H1 (cell line): ENCODE measurements around the gene ASB4. TPM values are rescaled to one million over a fixed set of nuclear protein-coding genes. Genes with fewer than 3 reads are reported as not detected.

Experiments used
- CTCF ChIA-PET: fragments of 300-600 bp; sonication (Branson Sonifier 250); formaldehyde crosslinking; loops from one replicate; lab custom pipeline; 2021; ENCODE audit not compliant: partially characterized antibody; lab: Charles Lee
- POLR2A ChIA-PET: fragments of 300-600 bp; sonication (Branson Sonifier 250); formaldehyde crosslinking; loops from one replicate; lab custom pipeline; 2021; ENCODE audit warnings: inconsistent platforms; ENCODE audit not compliant: partially characterized antibody; lab: Charles Lee
- DNase-seq, 2 experiments: peaks; one replicate each; pipeline versions ENCODE4 v3.0.0 to v3.0.0-alpha.2; 2010 to 2022; ENCODE audit warnings: low spot score in 2 of 2, low read depth in 1 of 2, mixed read lengths in 1 of 2
- FAIRE-seq: peaks from 2 replicates; lab custom pipeline; 2011; peaks lifted over from hg19 to GRCh38; lab: Jason Lieb, UNC
- H2AFZ ChIP-seq: 2 replicates; pipeline ENCODE4 v1.8.1; 2012; ENCODE audit warnings: low read length, inconsistent platforms
- H2AK5ac ChIP-seq: 2 replicates; pipeline ENCODE4 v1.6.1; 2013; ENCODE audit warnings: low read depth, low read length
- H2BK120ac ChIP-seq: replicated peaks from 2 replicates; pipeline ENCODE3; 2013; ENCODE audit warnings: low read depth, low read length, inconsistent platforms
- H2BK12ac ChIP-seq: 2 replicates; pipeline ENCODE4 v1.6.1; 2013; ENCODE audit warnings: low read depth, low read length
- H2BK15ac ChIP-seq: 2 replicates; pipeline ENCODE4 v1.6.1; 2013; ENCODE audit warnings: low read length
- H2BK20ac ChIP-seq: 2 replicates; pipeline ENCODE4 v1.6.1; 2013; ENCODE audit warnings: low read length
- H2BK5ac ChIP-seq: 2 replicates; pipeline ENCODE4 v1.6.1; 2013; ENCODE audit warnings: low read depth, low read length
- H3K14ac ChIP-seq: 2 replicates; pipeline ENCODE4 v1.6.1; 2013; ENCODE audit warnings: inconsistent platforms; ENCODE audit not compliant: insufficient read length
- H3K18ac ChIP-seq: 2 replicates; pipeline ENCODE4 v1.6.1; 2013; ENCODE audit warnings: low read length; ENCODE audit errors: extremely low read depth
- H3K23ac ChIP-seq: 2 replicates; pipeline ENCODE4 v1.6.1; 2013; ENCODE audit warnings: inconsistent platforms; ENCODE audit not compliant: insufficient read length
- H3K23me2 ChIP-seq: 2 replicates; pipeline ENCODE4 v1.6.1; 2013; ENCODE audit warnings: low read depth, low read length
- H3K27ac ChIP-seq: 2 replicates; pipeline ENCODE4 v1.6.1; 2011; ENCODE audit warnings: low read depth, low read length, inconsistent platforms
- H3K27me3 ChIP-seq, 4 experiments: replicated peaks in 1 of 4; 1 replicate in 1 of 4; 2 replicates in 3 of 4; pipeline versions ENCODE4 v1.6.1 to v1.8.1; 2011 to 2013; ENCODE audit warnings: low read length in 3 of 4, mild to moderate bottlenecking in 3 of 4, inconsistent platforms in 2 of 4, mixed read lengths in 2 of 4, moderate library complexity in 1 of 4; ENCODE audit not compliant: control insufficient read depth in 3 of 4, insufficient read depth in 3 of 4; ENCODE audit errors: extremely low read depth in 1 of 4
- H3K36me3 ChIP-seq, 4 experiments: 2 replicates each; pipeline versions ENCODE4 v1.6.1 to v1.8.1; 2011 to 2013; ENCODE audit warnings: mild to moderate bottlenecking in 4 of 4, low read length in 3 of 4, moderate library complexity in 2 of 4, control low read depth in 1 of 4, inconsistent platforms in 1 of 4; ENCODE audit not compliant: insufficient read depth in 4 of 4, control insufficient read depth in 2 of 4
- H3K4ac ChIP-seq: replicated peaks from 2 replicates; pipeline ENCODE3; 2013; ENCODE audit warnings: low read length, low read depth, mixed read lengths, inconsistent platforms; ENCODE audit not compliant: insufficient read length
- H3K4me1 ChIP-seq, 4 experiments: replicated peaks in 1 of 4; 1 replicate in 1 of 4; 2 replicates in 3 of 4; pipeline versions ENCODE4 v1.6.1 to v1.8.1; 2011 to 2013; ENCODE audit warnings: low read length in 3 of 4, inconsistent platforms in 2 of 4, mixed read lengths in 1 of 4; ENCODE audit not compliant: insufficient read depth in 4 of 4, control insufficient read depth in 3 of 4
- H3K4me2 ChIP-seq, 2 experiments: 2 replicates each; pipeline versions ENCODE4 v1.6.1 to v1.8.1; 2011 to 2013; ENCODE audit warnings: low read depth in 2 of 2, low read length in 2 of 2, control low read depth in 1 of 2, inconsistent platforms in 1 of 2, mild to moderate bottlenecking in 1 of 2; ENCODE audit not compliant: insufficient read depth in 1 of 2
- H3K4me3 ChIP-seq, 4 experiments: fragments of 200-600, 300-600 bp in 1 of 4; sonication (generic), shearing (Covaris generic), sonication (Bioruptor Twin) in 1 of 4; 2 replicates each; pipeline versions ENCODE4 v1.5.1 to v1.8.1; 2011 to 2016; ENCODE audit warnings: low read length in 4 of 4, low read depth in 3 of 4, control low read depth in 2 of 4, inconsistent platforms in 2 of 4, mild to moderate bottlenecking in 2 of 4, mixed read lengths in 1 of 4, moderate library complexity in 1 of 4; ENCODE audit not compliant: insufficient read depth in 2 of 4; ENCODE audit errors: extremely low read depth in 1 of 4
- H3K56ac ChIP-seq: replicated peaks from 2 replicates; pipeline ENCODE3; 2013; ENCODE audit warnings: low read depth, mild to moderate bottlenecking, mixed read lengths, low read length, inconsistent platforms; ENCODE audit not compliant: insufficient read length
- H3K79me1 ChIP-seq: 2 replicates; pipeline ENCODE4 v1.6.1; 2013; ENCODE audit warnings: low read depth, low read length, control low read depth
- H3K79me2 ChIP-seq, 2 experiments: 2 replicates each; pipeline versions ENCODE4 v1.6.1 to v1.8.1; 2012 to 2013; ENCODE audit warnings: low read length in 2 of 2, mild to moderate bottlenecking in 2 of 2, inconsistent platforms in 1 of 2; ENCODE audit not compliant: insufficient read depth in 2 of 2, control insufficient read depth in 1 of 2
- H3K9ac ChIP-seq, 4 experiments: replicated peaks in 1 of 4; 1 replicate in 1 of 4; 2 replicates in 3 of 4; pipeline versions ENCODE4 v1.6.1 to v1.8.1; 2011 to 2013; ENCODE audit warnings: low read depth in 3 of 4, low read length in 3 of 4, control low read depth in 2 of 4, mild to moderate bottlenecking in 2 of 4, moderate library complexity in 2 of 4, inconsistent platforms in 1 of 4; ENCODE audit errors: extremely low read depth in 1 of 4
- H3K9me3 ChIP-seq, 2 experiments: 2 replicates each; pipeline versions ENCODE4 v1.6.1 to v1.8.1; 2012 to 2013; ENCODE audit warnings: mild to moderate bottlenecking in 2 of 2, moderate library complexity in 2 of 2, control low read depth in 1 of 2, inconsistent platforms in 1 of 2, low read depth in 1 of 2, low read length in 1 of 2, mixed read lengths in 1 of 2; ENCODE audit not compliant: insufficient read depth in 2 of 2
- H4K20me1 ChIP-seq, 2 experiments: replicated peaks in 1 of 2; 2 replicates each; pipeline versions ENCODE3 to v1.8.1; 2011 to 2013; ENCODE audit warnings: inconsistent platforms in 2 of 2, low read length in 2 of 2, mild to moderate bottlenecking in 1 of 2; ENCODE audit not compliant: insufficient read depth in 2 of 2, control insufficient read depth in 1 of 2
- H4K5ac ChIP-seq: 2 replicates; pipeline ENCODE4 v1.6.1; 2013; ENCODE audit warnings: low read length, low read depth, mixed read lengths, inconsistent platforms; ENCODE audit not compliant: insufficient read length
- H4K8ac ChIP-seq: 2 replicates; pipeline ENCODE4 v1.8.0; 2013; ENCODE audit warnings: mild to moderate bottlenecking, moderate library complexity, low read length, inconsistent platforms; ENCODE audit not compliant: insufficient read depth; ENCODE audit errors: extremely low read depth
- H4K91ac ChIP-seq: replicated peaks from 2 replicates; pipeline ENCODE3; 2013; ENCODE audit warnings: low read length, mixed read lengths, inconsistent platforms; ENCODE audit not compliant: insufficient read length
- HDAC6 ChIP-seq: IDR thresholded peaks from one replicate; pipeline ENCODE4 v1.7.1; 2012; ENCODE audit warnings: low read depth, mild to moderate bottlenecking, inconsistent platforms, low read length, moderate library complexity
- POLR2A ChIP-seq, 2 experiments: IDR thresholded peaks; 1 replicate in 1 of 2; 2 replicates in 1 of 2; pipeline ENCODE4 v1.6.1; 2011; ENCODE audit warnings: low read depth in 2 of 2, low read length in 2 of 2, mild to moderate bottlenecking in 2 of 2; ENCODE audit errors: control extremely low read depth in 1 of 2
- SIRT6 ChIP-seq: IDR thresholded peaks from one replicate; pipeline ENCODE4 v1.7.1; 2012; ENCODE audit warnings: low read length, inconsistent platforms
- SUZ12 ChIP-seq: fragments of 200-600 bp; sonication (generic); IDR thresholded peaks from 2 replicates; pipeline ENCODE4 v1.6.1; 2012; ENCODE audit warnings: mild to moderate bottlenecking, inconsistent platforms, low read length, moderate library complexity, mixed read lengths
- WGBS, 2 experiments: shearing (Covaris generic) in 1 of 2; methylation state at CpG; one replicate each; pipeline versions ENCODE4 v1.1.6 to v1.1.7; 2013 to 2015; ENCODE audit warnings: low lambda C conversion rate in 2 of 2, mixed read lengths in 2 of 2, inconsistent platforms in 1 of 2, low coverage in 1 of 2, missing lambda C conversion rate in 1 of 2; ENCODE audit not compliant: insufficient replicate concordance in 2 of 2, insufficient coverage in 1 of 2, insufficient read length in 1 of 2; ENCODE audit errors: extremely low coverage in 1 of 2, missing lambda C conversion rate in 1 of 2; 5-methylcytosine and 5-hydroxymethylcytosine counted together
- polyA plus RNA-seq, 7 experiments: library from polyadenylated mRNA; depleted of rRNA in 3 of 7; stranded (reverse) in 5 of 7; unstranded in 2 of 7; fragments of >200 nt in 5 of 7; fragments of 200-250 nt in 2 of 7; gene quantifications; 1 replicate in 5 of 7; 2 replicates in 1 of 7; 4 replicates in 1 of 7; pipeline versions ENCODE4 v1.2.1 to v1.2.3, GENCODE V29; 2011 to 2013; ENCODE audit warnings: missing spikeins in 2 of 7, mixed read lengths in 2 of 7
- total RNA-seq: library from RNA; stranded (reverse); fragmentation: NEBNext Ultra II Directional; extraction: Animal tissue kit (Norgen Biotek cat#: 25700); gene quantifications from 2 replicates; pipeline ENCODE4 v1.2.1, GENCODE V29; 2021

ASB4 gene
- total and polyA plus RNA-seq, 2 of the 8 experiments (the other 6 are each of a cell fraction or from before 2014, with no cell fraction given): not detected

DNA sequence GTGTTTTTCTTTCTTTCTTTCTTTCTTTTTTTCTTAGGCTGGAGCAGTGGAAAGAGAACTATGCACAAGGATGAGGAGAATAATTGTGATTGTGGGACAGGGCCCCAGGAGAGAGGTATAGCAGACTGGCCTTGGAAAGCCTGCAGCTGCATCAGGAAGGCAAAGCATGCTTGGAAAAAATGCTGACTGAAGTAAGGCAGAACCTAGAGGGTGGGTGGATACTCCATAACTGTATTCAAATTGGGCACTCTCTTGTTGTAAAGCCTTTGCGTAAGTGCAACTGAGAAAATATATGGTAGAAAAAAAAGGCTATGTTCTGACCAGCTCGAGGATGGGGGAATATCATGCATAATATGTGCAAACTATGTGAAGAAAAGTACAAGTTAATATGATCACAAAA, 71.0 kb downstream of the ASB4 start:
- CTCF ChIA-PET: interaction anchor here (0.9 to 3.4 kb wide), 8 partner anchors 10 to 802 kb away, joined by 3 to 16 read pairs (median 5); no protein-coding TSS in a partner anchor
- no peak overlapping the region for H4K5ac ChIP-seq
- H3K36me3 ChIP-seq: no peaks in the 10 kb centered on the region
- no peak for TF ChIP-seq POLR2A (IDR thresholded peaks at IDR 0.05; ENCODE audit: control extremely low read depth in 1 of 2, low read depth in 2 of 2, low read length in 2 of 2)
- TF ChIP-seq SUZ12: no peak
- TF ChIP-seq HDAC6: no peak
- no peak for TF ChIP-seq SIRT6
- no peaks in the 10 kb centered on the region for H4K20me1 ChIP-seq
- no peaks in the 10 kb centered on the region for H3K4me1 ChIP-seq
- H3K4me2 ChIP-seq: no peak overlapping the region
- H3K18ac ChIP-seq: no peak overlapping the region
- H2BK120ac ChIP-seq: no peak overlapping the region
- no peaks in the 10 kb centered on the region for H3K9me3 ChIP-seq
- H2BK20ac ChIP-seq: no peak overlapping the region
- H4K91ac ChIP-seq: no peak overlapping the region
- no peak overlapping the region for H3K4ac ChIP-seq
- H2AK5ac ChIP-seq: no peak overlapping the region
- no peaks in the 10 kb centered on the region for H3K79me1 ChIP-seq
- FAIRE-seq (no peak), DNase-seq (no peak)
- no peak overlapping the region for H2BK12ac ChIP-seq
- POLR2A ChIA-PET: no interaction called here
- H2BK15ac ChIP-seq: no peak overlapping the region
- H4K8ac ChIP-seq: no peak overlapping the region
- H3K23ac ChIP-seq: no peak overlapping the region
- no peaks in the 10 kb centered on the region for H3K23me2 ChIP-seq
- H3K4me3 ChIP-seq: no peak overlapping the region
- no peak overlapping the region for H3K14ac ChIP-seq
- H3K79me2 ChIP-seq: no peaks in the 10 kb centered on the region
- 95% methylated on average over 2 of the region's 2 CpGs; no CpG with 5 or more reads in 1 of the 2 experiments for WGBS, 2 experiments
- no peak overlapping the region for H3K56ac ChIP-seq
- H3K9ac ChIP-seq: no peak overlapping the region
- no peak overlapping the region for H2BK5ac ChIP-seq
- H3K27ac ChIP-seq: no peak overlapping the region
- no peaks in the 10 kb centered on the region for H3K27me3 ChIP-seq
- H2AFZ ChIP-seq: no peak overlapping the region
